ENCODE results near the gene IPCEF1.
A peak's percentile ranks its signal among the peaks of the same experiment; 100 is the strongest.

Gene IPCEF1

GRCh38 chr6:154159126-154159525 is 197.5 kb downstream of the IPCEF1 start:
- DNase-seq (ENCODE audit: low spot score) = no peak

DNA sequence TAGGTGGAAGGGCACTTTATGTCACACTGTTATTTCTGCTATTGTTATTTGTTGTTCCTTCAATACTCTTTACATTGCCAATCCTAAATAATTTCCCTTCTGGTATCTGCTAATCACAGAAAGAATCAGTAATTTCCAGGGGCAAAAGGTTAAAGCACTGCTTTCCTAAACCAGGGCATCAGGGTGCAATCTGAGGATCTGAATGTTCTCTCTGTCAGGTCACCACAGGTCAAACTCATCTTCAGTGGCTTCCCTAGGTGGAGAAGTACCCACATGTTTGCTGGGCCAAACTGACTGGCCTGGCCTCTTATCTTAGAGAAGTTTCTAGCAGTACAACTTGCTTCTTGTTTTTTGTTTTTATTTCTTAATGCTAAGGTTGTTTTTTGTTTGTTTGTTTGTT is 198.9 kb downstream of the IPCEF1 start:
- DNase-seq (ENCODE audit: low spot score) = no peak

GRCh38 chr6:154157082-154157481 is 199.5 kb downstream of the IPCEF1 start:
- no peak for DNase-seq (ENCODE audit: low spot score)

DNA sequence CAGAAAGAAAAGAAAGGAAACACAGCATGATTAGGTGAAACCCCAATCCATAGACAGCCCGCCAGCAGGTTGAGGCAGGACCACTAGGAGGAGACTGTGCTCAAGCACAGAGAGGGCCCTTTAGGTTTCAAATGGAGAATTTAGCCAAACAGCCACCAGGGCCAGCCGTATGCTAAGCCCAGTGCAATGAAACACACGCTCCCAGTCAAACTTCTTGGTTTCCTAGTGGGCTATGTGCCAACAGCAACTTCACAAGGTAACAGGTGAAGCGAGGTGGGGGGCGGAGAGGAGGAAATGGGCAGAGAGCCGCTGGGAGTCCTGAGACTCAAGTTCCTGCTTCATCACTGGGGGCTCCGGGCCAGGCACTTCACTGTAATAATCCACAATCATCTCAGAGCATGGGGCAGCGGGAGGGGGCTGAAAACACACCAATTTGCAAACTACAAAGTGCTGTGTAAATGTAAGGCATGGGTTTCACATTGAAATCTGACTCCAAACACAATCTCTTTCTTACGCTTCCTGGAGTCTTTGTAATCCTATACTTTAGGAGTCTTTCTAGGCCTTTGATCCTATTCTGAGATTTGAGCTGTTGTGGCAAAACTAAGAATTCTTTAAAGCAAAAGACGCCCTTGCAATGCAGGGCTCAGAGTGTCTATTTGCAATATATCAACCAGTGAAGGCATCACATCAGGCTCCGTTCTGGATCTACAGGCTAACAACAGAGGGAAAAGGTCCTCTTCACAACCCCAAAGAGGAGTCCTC is 200.3 kb downstream of the IPCEF1 start:
- DNase-seq (ENCODE audit: low spot score) = peak; percentile 41

DNA sequence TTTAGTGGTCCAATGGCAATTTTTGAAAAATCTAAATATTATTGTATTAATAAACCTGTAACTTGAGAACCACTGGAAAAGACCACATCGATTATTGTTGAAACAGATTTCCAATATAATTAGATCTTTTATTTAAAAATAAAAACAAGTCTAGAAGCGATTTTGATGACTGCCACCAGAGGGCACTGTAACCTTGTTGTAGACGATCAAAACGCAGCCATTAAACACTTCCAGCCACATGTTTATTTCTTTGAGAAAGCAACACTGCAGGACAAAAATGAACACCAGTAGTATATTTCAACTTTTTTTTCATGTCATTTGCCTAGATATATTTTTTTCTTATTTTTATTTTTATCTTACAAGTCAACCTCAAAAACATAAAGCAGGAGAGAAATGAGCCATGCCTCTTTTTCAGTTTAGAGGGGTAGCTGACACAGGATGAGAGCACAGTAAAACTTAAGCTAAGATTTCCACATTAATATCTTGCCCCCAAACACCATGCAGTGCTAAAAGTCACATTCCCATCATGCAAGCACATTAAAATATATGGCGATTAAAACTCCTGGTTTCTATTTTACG is 202.1 kb downstream of the IPCEF1 start:
- peak; percentile 82 for DNase-seq (ENCODE audit: low spot score)

- no peak for DNase-seq (ENCODE audit: low spot score)
Measured at GRCh38 chr6:154143753-154144152, 212.8 kb downstream of the IPCEF1 start.

- no peak for DNase-seq (ENCODE audit: low spot score)
Measured at GRCh38 chr6:154140743-154141142, 215.9 kb downstream of the IPCEF1 start.

GRCh38 chr6:154139892-154140291 is 216.7 kb downstream of the IPCEF1 start:
- DNase-seq (ENCODE audit: low spot score) = peak; percentile 38

DNA sequence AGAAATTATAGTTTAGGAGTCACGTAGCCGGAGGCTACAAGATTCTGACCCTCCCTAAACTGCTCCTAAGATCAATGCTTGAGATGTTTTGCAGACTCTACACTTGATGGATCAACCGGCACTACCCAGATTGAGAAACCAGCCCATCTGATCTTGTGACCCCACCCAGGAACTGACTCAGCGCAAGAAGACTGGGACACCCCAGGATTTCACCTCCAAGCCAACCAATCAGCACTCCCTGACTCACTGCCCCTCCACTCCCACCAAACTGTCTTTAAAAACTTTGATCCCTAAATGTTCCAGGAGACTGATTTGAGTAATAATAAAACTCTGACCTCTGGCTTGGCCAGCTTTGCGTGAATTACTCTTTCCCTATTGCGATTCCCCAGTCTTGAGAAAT is 217.8 kb downstream of the IPCEF1 start:
- no peak for DNase-seq (ENCODE audit: low spot score)

GRCh38 chr6:154134471-154135147 is 222.0 kb downstream of the IPCEF1 start:
- DNase-seq (ENCODE audit: low spot score) = no peak

- DNase-seq (ENCODE audit: low spot score) = no peak
Measured at GRCh38 chr6:154127657-154128056, 228.9 kb downstream of the IPCEF1 start.

DNA sequence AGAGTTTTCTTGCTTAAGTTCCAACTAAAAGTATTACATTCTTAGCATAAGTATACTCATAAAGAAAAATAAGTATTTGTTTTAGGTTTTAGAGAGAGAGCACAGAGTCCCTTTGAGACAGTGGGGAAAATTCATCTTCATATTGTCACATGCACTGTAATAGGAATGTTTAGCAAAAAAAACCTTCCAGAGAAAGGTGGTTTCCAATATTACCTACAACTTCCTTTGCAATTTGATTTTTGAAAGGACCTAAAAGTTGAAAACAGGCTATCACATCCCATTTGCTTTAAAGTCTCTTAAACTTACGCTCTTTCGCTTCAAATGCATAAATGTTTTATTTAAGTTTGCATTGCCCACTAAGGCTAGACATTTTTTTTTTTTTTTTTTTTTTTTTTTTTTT is 231.2 kb downstream of the IPCEF1 start:
- DNase-seq (ENCODE audit: low spot score) = no peak

DNA sequence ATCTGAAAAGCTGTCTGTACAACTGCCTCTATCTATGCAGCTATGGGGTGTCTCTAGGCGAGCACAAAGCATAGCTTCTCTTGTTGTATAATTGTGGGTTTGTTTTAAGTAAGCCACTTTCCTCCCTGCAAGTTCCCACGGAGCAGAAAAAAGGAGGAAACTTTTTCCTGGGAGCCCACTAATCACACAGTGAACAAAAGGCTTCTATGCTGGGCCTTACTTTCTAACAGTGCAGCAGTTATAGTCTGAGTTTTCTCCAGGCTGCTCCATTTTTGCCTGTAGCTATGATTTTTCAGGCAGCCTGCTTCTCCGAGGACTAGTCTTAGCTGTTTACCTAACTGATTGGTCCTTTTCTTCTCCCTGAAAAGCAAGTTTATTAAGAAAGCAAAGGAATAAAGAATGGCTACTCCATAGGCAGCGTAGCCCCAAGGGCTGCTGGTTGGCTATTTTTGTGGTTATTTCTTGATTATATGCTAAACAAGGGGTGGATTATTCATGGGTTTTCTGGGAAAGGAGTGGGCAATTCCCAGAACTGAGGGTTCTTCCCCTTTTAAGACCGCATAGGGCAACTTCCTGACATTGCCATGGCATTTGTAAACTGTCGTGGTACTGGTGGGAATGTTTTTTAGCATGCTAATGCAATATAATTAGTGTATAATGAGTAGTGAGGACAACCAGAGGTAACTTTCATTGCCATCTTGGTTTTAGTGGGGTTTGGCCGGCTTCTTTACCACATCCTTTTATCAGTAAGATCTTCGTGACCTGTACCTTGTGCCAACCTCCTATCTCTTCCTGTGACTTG is 233.2 kb downstream of the IPCEF1 start:
- no peak for DNase-seq (ENCODE audit: low spot score)

DNA sequence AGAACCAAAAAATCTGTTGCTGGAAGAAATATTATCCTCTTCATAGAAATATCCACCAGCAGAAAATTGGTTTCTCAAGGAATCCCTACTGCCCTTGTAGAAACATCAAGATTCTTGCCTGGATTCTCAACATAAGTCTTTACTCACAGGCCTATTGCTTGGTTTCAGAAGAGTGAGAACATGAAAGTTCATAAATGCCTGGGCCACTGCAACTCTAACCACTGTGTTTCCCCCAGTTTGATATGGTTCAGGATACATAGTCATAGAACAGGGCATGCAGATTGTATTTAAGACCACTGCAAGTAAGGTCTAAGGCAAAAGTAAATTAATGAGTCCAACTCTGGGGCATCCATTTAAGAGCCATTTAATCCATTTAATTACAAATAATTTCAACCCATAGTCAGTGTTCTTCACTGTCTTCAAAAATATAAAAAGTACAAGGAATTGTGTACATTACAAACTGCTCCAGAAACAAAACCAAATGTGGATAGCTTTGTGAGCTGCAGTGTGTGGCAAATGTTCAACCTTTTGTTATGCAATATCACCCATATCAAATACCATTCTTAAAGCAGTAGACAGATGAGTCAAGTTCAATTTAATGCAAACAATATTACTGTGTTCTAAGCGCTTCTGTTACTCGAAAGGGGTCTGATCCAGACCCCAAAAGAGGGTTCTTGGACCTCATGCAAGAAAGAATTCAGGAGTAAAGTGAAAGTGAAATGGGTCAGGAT is 234.2 kb downstream of the IPCEF1 start:
- DNase-seq (ENCODE audit: low spot score) = no peak

DNA sequence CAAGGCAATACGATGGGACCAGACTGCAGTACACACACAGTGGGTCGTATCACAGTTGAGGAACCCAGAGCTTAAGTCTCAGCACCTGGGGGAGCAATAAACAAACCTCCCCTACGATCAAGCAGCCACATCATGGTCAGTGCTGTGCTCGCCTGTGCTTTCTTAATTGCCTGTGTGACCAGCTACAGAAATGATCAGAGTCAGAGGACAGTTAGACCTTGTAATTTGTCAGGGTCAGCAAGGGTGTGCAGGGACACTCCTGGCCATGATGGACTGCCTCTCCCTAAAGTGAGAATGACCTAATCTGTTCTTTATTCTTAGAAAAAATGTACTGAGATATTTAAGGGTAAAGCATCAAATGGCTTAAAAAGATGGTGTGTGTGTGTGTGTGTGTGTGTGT is 239.1 kb downstream of the IPCEF1 start:
- no peak for DNase-seq (ENCODE audit: low spot score)

DNA sequence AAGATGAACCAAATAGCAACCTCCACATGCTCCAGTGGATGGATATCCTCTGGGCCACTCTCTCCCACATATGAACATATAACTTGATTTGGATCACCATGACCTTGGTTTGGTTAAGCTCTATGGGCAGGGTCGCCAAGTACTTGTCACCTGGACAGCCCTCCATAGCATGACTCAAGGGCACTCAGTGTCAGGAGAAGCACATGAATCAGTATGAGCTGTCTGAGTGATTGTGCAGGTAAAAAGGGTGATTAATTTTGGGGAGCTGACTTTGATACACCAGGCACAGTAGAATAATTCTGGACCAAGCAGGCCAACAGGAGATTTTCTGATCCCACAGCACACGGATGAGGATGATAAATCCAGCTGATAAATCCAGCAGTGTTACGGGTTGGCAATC is 243.2 kb downstream of the IPCEF1 start:
- no peak for DNase-seq (ENCODE audit: low spot score)

DNA sequence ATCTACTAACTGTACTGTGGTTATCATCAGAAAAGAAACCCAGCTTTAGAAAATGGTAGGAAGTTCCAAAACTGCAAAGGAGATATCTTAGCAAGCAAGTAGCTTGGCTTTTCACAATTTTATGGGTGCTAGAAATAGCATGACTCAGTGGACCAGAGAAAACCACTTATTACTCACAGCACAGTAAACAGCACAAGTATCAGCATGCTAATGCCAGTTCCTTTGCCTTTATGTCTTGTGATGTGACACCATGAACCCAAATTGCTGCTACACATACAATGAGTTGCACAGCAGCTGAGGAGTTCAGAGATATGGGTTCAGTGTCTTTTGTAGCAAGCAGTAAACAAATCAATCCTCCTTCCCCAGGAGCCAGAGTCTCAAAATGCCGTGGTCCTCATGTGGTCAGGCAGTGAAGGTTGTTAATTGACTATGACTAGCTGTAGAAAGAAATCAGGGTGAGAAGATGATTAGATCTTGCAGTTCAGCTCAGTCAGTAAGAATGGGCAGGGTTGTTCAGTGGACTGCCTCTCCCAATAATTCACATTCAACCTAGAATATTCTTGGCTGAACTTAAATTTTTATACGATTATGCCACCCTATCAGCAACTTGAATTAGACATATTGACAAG is 244.3 kb downstream of the IPCEF1 start:
- no peak for DNase-seq (ENCODE audit: low spot score)

GRCh38 chr6:154111025-154111424 is 245.6 kb downstream of the IPCEF1 start:
- DNase-seq (ENCODE audit: low spot score) = no peak

DNA sequence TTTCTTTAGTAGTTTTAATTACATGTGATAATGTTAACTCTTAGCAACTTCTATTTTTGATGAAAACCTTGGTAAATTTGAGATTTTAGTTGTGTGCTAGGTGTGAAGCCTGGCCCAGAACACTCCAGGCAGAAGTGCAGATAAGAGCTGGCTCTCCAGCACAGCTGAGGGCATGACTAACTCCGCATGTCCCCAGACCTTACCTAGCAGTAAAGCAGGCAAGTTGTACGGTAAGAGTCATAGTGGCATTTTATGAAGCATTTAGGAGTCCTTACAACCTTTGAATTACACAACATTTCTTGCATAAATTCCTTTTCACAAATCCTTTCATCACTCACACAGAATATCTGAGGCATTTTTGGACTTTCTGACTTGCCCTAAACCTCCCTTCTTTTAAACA is 250.4 kb downstream of the IPCEF1 start:
- DNase-seq (ENCODE audit: low spot score) = no peak
